GM18858 (cell line): ENCODE data around the gene NUAK1.

ENCODE experiments used
- ATAC-seq: cut with Tn5 transposase; IDR thresholded peaks from one replicate; pipeline ENCODE4 v1.9.1; 2021; ENCODE audit not compliant: unreplicated experiment

Gene NUAK1

DNA sequence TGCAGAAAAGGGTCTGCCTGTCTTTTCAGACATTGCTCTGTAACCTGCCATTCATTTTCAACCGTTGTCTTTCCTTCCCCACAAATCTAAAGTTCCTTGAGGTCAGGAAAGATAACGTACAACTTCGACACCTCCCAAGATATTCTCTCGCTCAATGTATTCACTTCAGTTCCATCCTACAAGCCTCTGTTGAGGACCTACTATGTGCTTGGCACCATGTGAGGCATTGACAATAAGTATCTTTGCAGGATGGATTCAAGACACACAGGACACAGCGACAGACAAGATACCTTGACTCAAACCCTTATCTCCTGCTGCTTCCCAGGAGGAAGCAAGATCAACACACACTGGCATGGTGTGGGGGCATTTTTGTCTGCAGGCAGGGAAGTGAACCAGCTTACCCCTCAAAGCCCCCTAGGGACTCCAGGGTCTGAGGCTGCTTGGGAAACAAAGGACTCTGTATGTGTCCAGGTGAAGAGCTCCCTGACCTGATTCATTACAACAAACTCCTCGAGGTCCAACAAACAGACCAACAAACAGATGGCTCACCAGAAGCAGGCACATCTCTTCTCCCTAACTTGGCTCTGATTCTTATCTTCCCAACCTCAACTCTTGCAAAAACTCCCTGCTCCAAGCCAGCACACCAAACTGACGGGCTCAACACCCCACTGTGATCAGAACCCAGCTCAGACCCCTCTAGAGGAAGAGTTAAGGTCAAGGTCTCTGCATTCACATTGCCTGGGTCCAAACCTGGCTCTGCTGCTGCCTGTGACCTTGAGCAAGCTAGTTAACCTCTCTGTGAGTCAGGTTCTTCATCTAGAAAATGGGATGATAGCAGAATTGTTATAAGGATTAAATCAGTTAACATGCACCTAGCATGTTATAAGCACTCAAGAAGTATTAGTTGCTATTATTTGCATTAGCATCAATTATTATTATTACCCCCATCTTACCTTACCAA lies 6.3 kb downstream of the NUAK1 start:
- no peak for ATAC-seq

DNA sequence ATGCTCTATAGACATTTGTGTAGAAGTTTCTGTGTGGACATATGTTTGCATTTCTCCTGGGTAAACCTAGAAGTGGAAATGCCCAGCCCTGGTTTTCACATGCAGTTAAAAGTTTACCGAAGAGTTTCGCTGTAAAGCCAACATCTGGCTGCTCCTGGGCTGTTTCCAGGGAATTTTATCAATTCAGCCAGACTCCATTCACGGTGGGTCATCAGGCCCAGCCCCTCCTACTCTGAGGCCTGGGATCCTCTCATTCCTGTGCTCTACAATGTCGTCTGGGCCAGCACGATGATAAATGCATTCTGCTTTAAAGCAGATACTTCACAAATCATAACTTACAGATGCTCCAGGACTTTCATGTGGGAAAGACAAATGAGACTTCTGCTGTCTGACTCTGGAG lies 7.1 kb downstream of the NUAK1 start:
- no peak for ATAC-seq

DNA sequence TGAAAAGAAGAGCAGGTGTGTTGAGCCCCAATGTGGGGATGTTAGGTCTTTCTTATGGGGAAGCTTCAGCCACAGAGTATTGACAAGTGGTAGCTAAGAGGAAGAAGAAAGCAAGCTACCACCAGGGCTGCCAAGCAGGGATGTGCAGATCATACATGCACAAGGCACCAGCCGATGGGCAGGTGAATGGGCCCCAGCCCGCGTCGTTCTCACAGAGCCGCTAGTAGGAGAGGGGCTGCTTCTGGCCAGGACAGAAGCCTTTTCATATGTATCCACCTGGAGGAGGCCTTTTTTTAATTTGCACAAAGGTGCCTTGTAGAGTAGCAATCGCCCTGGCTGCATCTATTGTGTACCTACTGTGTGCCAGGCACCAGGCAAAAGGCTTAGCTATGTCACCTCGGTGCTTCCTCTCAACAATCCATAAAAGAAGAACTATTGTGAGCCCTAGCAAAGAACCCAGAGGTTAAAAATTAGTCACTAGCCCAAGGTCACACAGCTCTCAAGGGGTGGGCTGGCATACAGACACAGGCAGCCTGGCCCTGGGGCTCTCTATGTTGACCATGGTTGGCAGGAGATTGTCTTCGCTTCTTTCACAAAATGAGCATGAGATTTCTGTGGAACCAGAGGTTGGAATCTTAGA lies 8.2 kb downstream of the NUAK1 start:
- ATAC-seq: no peak

DNA sequence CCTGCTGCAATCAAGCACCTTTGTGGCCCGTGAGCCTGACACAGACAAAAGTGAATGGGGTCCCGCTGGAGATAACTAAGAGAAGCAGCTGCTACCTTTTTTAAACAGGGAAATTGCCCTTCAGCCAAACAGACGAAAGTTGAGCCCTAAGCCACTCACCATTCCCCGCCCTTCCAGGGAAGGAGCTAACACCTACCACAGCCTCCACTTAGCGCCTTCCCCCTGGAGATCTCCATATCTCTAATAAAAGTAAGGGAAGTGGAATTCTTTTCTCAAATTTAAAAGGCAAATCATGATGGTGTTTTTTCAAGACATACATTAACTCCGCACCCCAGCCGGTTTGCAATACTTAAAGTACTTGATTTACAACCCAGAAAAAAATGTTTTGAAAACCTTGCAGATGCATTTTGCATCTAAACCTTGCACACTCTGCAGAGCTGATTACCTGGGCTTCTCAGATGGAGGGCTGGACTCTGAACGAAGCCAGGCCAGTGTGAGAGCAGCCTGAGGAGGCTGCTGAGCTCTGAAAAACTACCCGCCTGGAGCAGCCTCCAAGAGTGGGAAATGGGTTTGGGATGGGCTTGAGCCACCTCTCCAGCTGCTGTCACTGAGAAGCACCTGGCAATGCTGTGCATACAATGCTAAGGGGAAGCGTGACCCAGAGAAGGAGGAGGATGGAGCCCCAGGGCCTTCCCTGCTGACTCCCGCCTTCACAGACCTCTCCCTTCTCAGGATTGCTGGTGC lies 10.0 kb downstream of the NUAK1 start:
- ATAC-seq: no peak

DNA sequence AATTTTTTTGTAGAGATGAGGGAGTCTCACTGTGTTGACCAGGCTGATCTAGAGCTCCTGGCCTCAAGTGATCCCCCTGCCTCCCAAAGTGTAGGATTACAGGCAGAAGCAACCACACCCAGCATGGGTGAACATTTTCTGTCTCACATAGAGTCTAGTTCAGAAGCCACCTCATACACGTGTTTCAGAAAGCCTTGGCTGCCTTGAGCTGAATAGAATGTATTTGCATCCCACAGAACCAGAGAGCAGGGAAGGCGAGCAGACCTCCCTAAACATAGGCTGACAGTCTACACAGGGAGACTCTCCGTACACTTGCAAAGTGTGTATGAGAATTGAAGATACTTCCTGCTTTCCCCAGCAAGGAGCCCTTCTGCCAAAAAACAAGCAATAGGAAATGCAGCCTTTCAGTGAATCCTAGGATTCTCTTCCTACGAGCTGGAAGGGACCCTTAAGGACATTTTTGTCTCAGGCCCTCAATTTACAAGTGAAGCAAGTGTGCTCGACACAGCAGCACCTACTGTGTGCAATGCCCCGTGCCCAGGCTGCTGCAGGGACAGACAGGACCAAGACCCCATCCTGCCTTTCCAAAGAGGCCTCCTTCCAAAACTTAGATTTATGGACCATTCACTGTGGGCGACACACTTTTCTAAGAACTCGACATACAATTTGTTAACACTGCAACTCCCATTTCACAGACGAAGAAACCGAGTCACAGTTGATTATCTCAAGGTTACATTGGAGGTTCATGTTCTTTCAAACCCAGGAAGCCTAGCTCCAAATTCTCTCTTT lies 11.2 kb downstream of the NUAK1 start:
- no peak for ATAC-seq

DNA sequence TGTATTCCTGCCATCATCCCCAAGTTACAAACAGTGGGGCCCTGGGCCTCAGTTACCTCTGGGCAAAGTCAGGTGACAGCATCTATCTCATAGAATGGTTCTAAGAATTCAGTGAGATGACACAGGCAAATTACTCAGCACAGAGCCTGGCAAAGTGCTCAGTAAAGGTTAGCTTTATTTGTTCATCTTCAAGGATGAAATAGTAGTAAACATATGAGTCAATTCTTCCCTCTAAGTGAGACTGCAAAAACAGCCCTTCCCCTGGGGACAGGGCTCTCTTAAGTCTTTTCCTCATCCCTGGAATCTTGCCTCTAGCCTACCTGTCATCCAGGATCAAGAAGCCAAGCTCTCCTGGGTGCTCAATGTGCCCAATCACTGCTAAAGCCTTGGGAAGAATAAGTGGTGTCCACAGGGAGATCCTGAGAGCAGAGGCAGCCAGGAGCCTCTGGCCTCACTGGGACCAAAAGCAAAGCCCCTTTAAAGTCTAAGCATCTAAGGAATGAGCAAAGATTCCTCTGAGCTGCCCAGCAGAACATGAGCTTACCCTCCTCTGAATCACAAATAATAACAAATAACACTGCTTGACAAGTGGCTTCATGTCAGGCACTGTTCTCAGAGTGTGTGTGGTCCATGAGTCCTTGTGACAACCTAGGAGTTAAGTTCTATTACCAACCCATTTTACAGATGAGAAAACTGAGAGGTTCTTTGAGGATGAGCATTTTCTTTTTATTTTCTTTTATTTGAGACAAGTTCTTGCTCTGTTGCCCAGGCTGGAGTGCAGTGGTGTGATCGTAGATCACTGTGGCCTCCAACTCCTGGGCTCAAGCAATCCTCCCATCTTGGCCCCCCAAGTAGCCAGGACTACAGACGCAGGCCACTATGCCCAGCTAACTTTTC lies 12.1 kb downstream of the NUAK1 start:
- no peak for ATAC-seq

DNA sequence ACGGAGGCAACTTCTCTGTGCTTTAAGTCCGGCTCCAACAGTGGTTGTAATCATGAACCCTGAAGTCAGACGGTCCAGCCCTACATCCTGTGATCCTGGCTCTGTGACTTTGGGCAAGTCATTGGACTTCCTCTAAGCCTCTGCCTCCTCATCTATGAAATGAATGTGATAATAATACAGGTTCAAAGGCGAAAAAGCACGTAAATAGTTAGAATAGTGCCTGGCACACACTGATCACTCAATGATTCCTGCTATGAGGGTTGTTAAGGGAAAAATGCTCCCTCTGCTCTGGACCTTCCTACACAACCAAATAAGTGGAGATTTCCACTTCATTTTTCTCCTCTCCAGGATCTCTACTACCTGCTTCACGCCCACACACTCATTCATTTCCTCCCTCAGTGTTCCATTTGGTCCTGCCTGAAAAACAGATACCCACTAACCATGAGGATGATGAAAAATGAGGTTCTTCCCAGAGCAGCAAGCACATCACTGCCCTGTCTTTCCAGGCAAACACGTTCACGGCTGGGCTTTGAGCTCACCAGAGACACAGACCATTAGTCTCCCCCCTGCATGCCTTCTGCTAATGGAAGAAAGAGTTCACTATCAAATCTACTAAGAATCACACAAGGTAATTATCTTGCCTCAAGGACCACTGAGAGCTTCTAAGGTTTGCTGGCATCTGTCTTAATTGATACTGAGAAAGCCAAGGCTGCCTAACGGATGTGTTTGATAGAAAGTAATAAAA lies 13.2 kb downstream of the NUAK1 start:
- no peak for ATAC-seq

DNA sequence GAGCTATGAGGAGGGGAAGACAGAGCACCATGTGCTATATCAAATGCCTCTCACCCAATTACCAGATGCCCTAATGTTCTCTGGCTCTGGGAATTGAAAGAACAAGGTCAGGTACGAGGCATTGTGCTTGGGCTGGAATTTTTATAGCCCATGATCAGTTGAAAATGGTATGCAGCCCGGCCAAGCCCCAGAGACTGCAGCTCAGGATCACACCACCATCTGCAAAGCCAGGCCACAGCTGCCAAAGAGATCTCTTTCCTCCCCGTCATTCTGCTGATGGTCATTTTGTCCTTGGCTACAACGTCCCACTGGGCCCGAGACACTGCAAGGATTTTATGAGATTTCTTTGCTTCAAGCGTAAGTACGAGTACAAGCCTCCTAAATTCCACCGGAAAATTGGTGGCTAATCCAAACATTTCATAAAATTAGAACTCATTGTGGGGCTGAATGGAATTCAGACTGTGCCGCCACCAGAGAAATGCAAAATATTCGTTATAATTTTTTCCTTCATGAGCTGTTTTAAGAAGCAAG lies 15.1 kb downstream of the NUAK1 start:
- no peak for ATAC-seq

DNA sequence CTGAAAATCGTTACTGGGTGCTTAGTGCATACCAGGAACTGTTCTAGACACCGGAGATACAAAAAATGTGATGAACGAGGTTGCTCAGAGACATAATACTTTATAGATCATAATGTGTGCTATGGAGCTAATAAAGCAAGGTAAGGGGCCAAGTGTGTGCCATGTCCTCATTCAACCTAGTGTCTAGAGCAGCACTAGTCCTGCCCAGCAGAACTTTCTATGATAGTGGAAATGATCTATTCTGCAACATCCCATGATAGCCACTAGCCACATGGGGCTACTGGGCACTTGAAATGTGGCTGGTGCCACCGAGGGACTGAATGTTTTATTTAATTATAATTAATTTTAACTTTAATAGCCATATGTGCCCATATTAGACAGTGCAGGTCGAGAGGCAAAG lies 15.6 kb downstream of the NUAK1 start:
- ATAC-seq: no peak

DNA sequence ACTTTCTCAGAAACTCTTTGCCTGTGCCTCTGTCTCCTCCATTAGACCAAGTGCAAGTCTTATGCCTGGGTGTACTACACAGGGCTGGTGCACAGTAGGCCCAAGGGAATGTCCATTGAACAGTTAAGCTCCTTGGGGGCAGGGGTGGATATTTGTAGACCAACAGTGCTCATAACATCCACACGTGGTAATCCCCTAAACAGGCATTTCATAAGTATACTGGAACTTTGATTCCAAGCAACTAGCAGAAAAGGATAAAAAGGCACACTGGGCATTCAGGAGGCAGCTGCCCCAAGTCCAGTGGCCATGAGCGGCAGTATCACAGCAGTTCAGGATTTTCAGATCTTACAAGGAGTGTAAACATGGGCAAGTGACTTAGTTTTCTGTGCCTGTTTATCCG lies 16.8 kb downstream of the NUAK1 start:
- ATAC-seq: no peak

DNA sequence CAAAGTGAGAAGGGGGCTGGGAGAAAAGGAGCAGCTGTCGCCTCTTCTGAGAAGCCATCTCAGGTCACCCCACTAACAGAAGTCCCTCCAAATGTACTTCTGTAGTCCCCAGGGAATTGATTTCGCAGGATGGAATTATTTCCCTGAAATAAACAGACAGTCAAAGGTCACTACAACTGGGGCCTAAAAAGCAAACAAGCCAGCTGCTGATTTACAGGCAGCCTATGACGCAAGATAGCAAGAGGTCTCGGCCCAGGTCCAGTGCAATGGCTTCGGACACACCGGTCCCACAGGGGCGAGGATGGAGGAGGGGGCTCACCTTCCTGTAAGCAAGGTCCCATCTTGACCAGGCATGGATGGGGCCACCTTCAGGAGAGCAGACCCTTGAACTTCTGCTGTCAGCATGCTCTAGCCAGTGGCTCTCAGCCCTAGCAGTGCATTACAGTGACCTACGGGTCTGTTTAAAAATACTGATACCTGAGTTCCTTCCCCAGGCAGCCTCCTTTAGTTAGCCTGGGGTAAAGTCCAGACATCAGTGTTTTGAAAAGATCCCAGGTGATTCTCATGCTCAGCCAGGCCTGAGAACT lies 18.1 kb downstream of the NUAK1 start:
- ATAC-seq: no peak

DNA sequence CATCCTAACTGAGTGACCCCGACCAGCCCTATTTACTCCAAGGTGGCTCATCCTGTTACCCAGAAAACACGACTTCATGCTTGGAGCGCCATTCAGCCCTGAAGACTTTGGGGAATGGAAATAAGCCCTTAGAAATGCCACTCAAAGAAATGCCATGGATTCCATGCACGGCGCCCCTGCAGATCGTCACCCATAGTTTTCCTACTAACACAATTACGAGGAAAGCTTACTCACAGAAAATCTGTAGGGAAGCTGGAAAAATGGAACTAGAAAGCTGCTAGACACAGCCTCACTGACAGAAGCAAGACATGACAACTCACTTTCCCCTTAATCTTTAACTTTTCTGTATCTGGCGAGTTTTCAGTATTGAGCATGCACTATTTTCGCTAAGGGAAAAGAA lies 19.5 kb downstream of the NUAK1 start:
- ATAC-seq: no peak

DNA sequence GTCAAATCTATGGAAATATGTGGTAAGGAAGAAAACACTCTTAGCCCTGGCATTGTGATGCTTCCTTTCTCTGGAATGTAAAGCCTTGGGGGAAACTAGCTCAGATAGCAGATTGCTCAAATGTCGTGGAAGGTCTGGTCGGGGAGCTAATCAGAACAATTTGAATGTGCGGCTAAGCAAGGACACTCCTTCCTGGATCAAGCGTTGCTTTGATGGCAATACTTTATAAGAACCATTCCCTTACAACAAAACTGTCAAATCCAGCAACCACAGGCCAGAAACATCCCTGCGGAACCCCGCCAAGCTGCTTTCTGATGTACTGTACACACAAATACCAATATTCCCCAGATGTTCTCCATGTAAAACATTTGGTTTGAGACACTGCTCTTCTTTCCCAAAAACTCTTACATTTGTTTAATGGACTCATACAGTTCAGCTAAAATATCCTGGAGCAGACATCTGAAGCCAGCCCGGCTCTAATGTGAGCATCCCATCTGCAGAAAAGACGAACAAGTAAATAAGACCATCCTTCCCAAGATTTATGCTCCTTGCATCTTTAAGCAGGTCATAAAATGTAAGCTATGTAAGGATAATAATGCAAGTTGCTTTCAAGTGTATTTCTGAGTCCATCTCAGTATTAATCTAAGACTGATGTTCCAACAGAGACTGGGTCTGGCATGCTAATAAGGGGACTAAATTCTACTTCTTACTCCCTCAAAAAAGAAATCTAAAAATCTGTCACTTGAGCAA lies 20.2 kb downstream of the NUAK1 start:
- no peak for ATAC-seq

DNA sequence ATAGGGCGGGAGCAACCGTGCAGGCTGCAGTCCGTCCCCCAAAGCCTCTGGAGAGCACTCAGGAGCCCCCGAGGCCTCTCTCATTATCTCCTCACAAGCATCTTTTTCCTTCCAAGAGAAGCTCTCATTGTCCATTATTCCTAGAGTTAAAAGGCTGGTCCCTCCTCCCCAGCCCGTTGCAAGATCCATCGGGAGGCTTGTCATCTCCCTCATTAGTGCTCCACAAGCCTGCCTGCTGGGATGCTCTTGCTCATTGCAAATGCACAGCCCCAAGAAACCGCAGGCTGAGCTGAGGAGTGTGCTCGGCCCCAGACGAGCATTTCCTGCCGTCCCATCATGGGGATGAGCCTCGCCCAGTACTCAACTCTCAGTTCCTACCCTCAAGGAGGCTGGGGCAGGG lies 23.3 kb downstream of the NUAK1 start:
- ATAC-seq: no peak

DNA sequence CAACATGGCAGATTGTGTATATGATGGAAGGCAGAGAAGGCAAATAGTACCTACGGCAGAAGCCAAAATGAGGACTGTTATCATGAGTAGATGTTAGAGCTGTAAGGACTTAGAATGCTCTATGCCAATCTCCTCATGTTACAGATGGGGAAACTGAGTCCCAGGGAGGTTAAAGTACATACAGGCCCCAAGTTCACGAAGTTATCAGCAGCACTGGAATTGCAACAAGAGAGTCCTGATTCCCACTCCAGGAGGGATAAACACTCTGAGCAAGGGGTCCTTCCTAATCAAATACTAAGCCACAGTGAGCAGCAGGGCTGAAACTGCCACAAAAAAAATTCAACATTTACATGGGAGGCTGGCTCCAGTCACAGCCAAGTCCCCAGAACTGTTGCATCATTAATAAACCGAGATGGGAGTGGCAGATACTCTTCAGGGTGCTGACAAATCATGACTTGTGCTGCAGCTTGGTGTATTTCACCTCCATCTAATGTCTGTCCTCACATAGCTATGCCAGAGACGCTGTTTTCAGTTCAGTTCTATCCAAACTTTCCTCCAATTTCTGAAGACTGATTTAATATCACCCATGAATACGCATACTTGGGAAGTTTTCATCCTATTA lies 24.2 kb downstream of the NUAK1 start:
- ATAC-seq: no peak

DNA sequence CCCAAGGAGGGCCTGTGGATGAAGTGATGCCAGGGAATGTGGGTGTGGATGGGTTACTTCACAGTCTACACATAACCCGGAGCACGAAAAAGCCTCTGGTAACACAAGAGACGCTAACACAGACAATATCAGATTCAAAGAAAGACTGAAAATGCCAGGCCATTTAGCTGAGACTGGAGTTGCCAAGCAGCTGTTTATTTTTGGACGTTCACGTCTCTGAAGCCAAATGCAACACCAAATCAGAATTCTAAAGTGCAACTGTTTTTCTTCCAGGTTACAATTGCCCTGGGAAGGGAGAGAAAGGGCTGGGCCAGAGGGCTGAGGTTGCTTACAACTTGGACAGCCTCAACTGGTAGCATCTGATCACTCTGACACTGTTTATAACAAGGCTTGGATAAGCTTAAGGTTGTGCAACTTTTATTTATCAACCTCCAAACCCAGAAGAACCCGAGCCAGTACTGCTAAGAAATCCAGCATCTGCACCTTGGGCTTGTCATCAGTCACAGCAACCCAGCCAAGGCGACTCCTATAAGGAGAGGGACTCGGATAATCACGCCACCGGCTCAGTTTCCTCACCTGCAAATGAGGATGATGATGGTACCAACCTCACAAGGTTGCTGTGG lies 24.8 kb downstream of the NUAK1 start:
- ATAC-seq: no peak

DNA sequence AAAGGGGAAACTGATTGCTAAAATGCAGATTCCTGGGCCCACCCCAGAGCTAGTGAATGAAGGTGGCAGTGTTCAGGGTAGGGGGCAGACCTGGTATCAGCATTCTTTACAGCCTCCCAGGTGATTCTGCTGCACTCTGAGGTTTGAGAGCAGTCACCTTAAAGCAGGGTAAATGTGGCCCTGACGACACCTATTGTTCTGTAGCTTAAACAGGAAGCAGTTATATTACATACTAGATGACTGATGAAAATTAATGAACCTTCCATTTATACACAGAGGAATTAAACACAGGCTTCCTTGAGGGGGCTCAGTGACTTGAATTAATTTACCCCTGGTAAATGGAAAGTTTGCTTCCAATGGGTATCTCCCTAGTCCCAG lies 25.3 kb downstream of the NUAK1 start:
- no peak for ATAC-seq
